Dermis microvascular lymphatic vessel endothelial cell (primary cell): ENCODE data around the gene SLITRK5. TPM values are rescaled to one million over a fixed set of nuclear protein-coding genes. Genes with fewer than 3 reads are reported as not detected.

ENCODE experiments used
- DNase-seq, 2 donors: peaks; one replicate each; pipeline versions ENCODE4 v3.0.0 to v3.0.0-alpha.2; 2010; ENCODE audit warnings: low read depth in 2 of 2
- total RNA-seq: library from RNA; depleted of rRNA; stranded (reverse); fragments of >200 nt; gene quantifications from 2 replicates; pipeline ENCODE4 v1.2.1, GENCODE V29; 2014

Gene SLITRK5
- total RNA-seq, 1 donor from 2014 or later: not detected

DNA sequence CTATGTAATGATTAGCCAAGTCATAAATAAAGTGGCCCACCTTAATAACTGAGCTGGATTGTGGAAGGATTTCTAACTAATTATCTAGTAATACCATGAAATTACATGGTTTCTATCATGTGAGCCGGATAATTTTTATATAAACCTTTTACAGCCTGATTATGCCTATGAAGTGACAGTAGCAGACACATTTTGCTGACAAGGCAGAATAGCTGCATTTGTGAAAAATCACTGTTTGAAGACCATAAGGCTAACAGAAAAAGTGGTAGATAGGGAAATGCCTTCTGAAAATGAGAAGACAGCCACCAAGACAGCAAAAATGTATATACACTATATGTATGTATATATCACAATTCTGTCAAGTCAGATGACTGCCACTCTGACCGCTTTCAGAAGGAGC, 27.1 kb downstream of the SLITRK5 start:
- DNase-seq: no peak

DNA sequence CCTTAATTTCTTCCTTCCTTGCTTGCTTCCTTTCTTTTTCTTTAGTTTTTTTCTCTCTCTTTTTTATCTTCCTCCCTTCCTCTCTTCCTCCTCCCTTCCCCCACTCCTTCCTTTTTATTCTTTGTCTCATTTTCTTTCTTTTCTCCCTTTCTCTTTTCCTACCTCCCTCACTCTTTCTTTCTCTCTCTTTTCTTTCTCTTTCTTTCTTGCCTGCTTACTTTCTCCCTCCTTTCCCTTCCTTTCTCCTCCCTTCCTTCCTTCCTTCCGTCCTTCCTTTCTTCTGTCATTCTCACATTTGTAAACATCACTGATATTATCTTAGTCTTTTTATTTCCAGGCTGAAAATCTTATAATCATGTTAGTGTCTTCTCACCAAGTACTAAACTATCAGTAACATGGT, 38.8 kb downstream of the SLITRK5 start:
- no peak for DNase-seq

DNA sequence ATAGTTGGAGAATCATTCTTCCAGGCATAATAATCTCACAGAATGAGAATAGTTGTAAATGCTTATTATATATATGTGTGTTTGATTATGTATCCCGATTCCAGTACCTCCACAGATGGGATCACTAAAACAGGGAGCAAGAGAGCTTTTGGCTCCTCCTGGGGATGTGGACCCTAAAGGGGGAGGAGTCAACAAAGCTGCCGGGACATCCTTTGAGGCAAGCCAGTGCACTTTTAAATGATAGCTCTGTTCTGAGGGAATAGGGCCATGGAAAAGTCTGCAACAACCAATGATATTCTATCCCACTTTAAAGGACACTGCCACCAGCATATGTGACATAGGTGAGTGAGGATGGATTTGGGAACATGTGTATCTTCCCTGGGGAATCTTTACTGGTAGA, 40.8 kb downstream of the SLITRK5 start:
- DNase-seq: no peak
